Heart right ventricle (tissue), 16 donors: ENCODE results near the gene RSKR. TPM values are rescaled to one million over a fixed set of nuclear protein-coding genes. Genes with fewer than 3 reads are reported as not detected.

Experiments
- ATAC-seq, 8 donors: fragments of 200-7000 bp; cut with Tn5 transposase; one replicate each; pipeline ENCODE4 v1.9.1; 2020; ENCODE audit warnings: mild to moderate bottlenecking in 8 of 8, moderate library complexity in 8 of 8, moderate number of reproducible peaks in 1 of 8
- DNase-seq, 2 donors: peaks; one replicate each; pipeline ENCODE4 v3.0.0-alpha.2; 2020
- H3K27ac ChIP-seq, 10 donors: fragments of 200-600 bp; sonication (generic) in 2 of 10; one replicate each; pipeline versions ENCODE4 v1.5.0 to v1.8.0; 2020 to 2022; ENCODE audit warnings: mild to moderate bottlenecking in 3 of 10
- H3K27me3 ChIP-seq, 7 donors: fragments of 200-600 bp; one replicate each; pipeline ENCODE4 v1.8.0; 2021 to 2022; ENCODE audit warnings: mild to moderate bottlenecking in 2 of 7
- H3K36me3 ChIP-seq, 9 donors: fragments of 200-600 bp; sonication (generic) in 1 of 9; one replicate each; pipeline versions ENCODE4 v1.5.0 to v1.8.0; 2020 to 2022; ENCODE audit warnings: mild to moderate bottlenecking in 2 of 9
- H3K4me1 ChIP-seq, 9 donors: fragments of 200-600 bp; sonication (generic) in 1 of 9; one replicate each; pipeline versions ENCODE4 v1.5.0 to v1.8.0; 2020 to 2022; ENCODE audit warnings: mild to moderate bottlenecking in 4 of 9
- H3K4me3 ChIP-seq, 10 donors: fragments of 200-600 bp; sonication (generic) in 2 of 10; one replicate each; pipeline versions ENCODE4 v1.5.0 to v1.8.0; 2020 to 2022; ENCODE audit warnings: mild to moderate bottlenecking in 7 of 10, moderate library complexity in 2 of 10
- H3K9me3 ChIP-seq, 11 donors: fragments of 200-600 bp in 10 of 11; sonication (generic) in 2 of 11; one replicate each; pipeline versions ENCODE4 v1.5.0 to v1.8.0; 2013 to 2022; ENCODE audit warnings: mild to moderate bottlenecking in 2 of 11, control low read depth in 1 of 11, moderate library complexity in 1 of 11
- WGBS, 2 donors: extraction: QIAGEN DNeasy Blood & Tissue Kit; methylation state at CpG; one replicate each; pipeline ENCODE4 v1.1.7; 2013; ENCODE audit warnings: inconsistent platforms in 1 of 2; 5-methylcytosine and 5-hydroxymethylcytosine counted together
- intact Hi-C, 10 donors: fragments of 100-400 bp; cut with DNase I; formaldehyde crosslinking; loops; one replicate each; pipeline versions ENCODE4 v1.11.1 to v1.14.2; 2022
- polyA plus RNA-seq, 2 donors: library from polyadenylated mRNA; stranded (reverse); fragments of 200-250 nt; gene quantifications; one replicate each; pipeline ENCODE4 v1.2.3, GENCODE V29; 2013
- total RNA-seq, 10 donors: library from RNA; stranded (reverse); fragmentation: NEBNext Ultra II Directional in 3 of 10; extraction: Animal tissue kit (Norgen Biotek cat#: 25700) in 3 of 10; gene quantifications; one replicate each; pipeline versions ENCODE4 v1.2.1 to v1.2.4, GENCODE V29; 2021 to 2023
- TF ChIP-seq, protein P1 (sequence below), 9 donors: fragments of 200-600 bp; sonication (generic) in 2 of 9; IDR thresholded peaks; one replicate each; pipeline versions ENCODE4 v1.5.0 to v1.8.0; 2021 to 2022; ENCODE audit warnings: antibody characterized with exemption in 9 of 9, mild to moderate bottlenecking in 5 of 9, moderate library complexity in 1 of 9
- donor health status: Arrhythmogenic right ventricular cardiomyopathy.
- donor health status: ischemic (EF 13 %, LVEDD 7.1; RV severe dilation, severe dysfunction).
- donor health status: healthy with polysubstance abuse.
- donor health status: DM: no; HTN: yes; CAD: no.
- donor health status: DM: no; HTN: no; CAD: no.
- donor health status: ischemic (EF 25% LVEDD 6.9; RV normal size, moderate dysfunction).
- donor health status: ischemic (EF 25% LVEDD 5.7; RV mildly dilated, moderate dysfunction).
- donor health status: healthy.
- donor health status: DM: yes; HTN: yes; CAD: no.
- donor health status: Ischemic cardiomyopathy.
- donor health status: ischemic (EF 35%, LVEDD 5.7; RV mildly dilated, moderate dysfunction).
- donor health status: nonischemic (EF 11% LVEDD 7.7; RV severe dilation, severe dysfunction).
- donor health status: DM: yes; HTN: yes; CAD: no.
- donor health status: PGD.
- donor health status: ischemic (EF 29% LVEDD 5.4; RV normal size, mild dysfunction).
- donor health status: nonischemic (EF 23%, LVEDD 6.1; RV moderate dilation, normal function).

RSKR gene
- total and polyA plus RNA-seq, 12 donors = 2.1 to 8.7 (median 4.1) TPM

DNA sequence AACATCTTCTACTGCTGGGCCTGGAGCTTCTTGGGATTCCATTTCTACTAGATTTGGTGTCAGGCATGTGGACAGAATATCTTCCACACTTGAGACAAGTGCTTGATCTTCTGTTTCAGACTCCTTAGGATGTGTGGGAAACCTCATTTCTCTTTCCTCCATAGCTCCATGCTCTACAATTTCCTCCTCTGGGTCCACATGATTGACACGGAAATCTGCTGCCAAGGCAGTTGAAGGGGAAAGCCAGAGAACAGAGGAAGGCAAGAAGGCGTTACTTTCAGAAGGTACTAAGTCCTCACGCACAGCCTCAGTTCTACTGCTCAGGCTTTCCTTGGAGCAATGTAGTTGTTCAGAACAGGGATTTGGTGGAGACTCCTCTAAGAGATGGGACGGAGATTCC lies 21.7 kb downstream of the RSKR start:
- H3K36me3 ChIP-seq = peaks cover 0 to 60% (median 0%) of the 10 kb centered on the region in 9 donors
- no peak for ATAC-seq
- no peak for DNase-seq
- TF ChIP-seq, protein P1, sequence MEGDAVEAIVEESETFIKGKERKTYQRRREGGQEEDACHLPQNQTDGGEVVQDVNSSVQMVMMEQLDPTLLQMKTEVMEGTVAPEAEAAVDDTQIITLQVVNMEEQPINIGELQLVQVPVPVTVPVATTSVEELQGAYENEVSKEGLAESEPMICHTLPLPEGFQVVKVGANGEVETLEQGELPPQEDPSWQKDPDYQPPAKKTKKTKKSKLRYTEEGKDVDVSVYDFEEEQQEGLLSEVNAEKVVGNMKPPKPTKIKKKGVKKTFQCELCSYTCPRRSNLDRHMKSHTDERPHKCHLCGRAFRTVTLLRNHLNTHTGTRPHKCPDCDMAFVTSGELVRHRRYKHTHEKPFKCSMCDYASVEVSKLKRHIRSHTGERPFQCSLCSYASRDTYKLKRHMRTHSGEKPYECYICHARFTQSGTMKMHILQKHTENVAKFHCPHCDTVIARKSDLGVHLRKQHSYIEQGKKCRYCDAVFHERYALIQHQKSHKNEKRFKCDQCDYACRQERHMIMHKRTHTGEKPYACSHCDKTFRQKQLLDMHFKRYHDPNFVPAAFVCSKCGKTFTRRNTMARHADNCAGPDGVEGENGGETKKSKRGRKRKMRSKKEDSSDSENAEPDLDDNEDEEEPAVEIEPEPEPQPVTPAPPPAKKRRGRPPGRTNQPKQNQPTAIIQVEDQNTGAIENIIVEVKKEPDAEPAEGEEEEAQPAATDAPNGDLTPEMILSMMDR (IDR thresholded peaks at IDR 0.05) = no peak
- no peak overlapping the region for H3K27ac ChIP-seq
- no peaks in the 10 kb centered on the region for H3K4me1 ChIP-seq
- H3K9me3 ChIP-seq = no peaks in the 10 kb centered on the region
- no peaks in the 10 kb centered on the region for H3K27me3 ChIP-seq
- WGBS, 2 donors = 93 to 95% methylated on average over 4 of the region's 4 CpGs
- intact Hi-C loops = no loop called here
- H3K4me3 ChIP-seq = no peak overlapping the region

DNA sequence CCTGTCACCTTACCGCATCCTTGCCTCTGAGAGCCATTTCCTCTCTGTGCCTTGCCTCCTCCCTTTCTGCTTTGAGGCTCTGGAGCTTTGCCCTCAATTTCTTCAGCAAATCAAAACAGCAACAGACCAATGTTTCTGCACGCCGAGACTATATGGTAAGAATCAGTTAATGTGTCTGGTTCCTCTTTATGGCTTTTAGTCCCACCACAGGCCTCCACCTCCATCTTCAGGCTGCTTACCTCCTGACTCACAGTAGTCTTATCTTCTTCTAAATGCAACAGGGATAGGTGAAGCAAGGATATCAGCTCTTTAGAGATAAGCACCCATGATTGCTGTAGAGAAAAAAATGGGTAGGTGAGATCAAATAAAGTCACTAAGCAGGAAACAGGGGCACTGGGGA lies 28.1 kb downstream of the RSKR start:
- intact Hi-C loops = no loop called here
- H3K4me3 ChIP-seq = no peak overlapping the region
- TF ChIP-seq, protein P1 (IDR thresholded peaks at IDR 0.05) = no peak
- WGBS, 2 donors = 66 to 80% methylated on average over 3 of the region's 3 CpGs
- DNase-seq = no peak
- peaks cover 0 to 80% (median 0%) of the 10 kb centered on the region in 9 donors for H3K36me3 ChIP-seq
- no peaks in the 10 kb centered on the region for H3K9me3 ChIP-seq
- no peak for ATAC-seq
- H3K4me1 ChIP-seq = no peaks in the 10 kb centered on the region
- no peaks in the 10 kb centered on the region for H3K27me3 ChIP-seq
- H3K27ac ChIP-seq = no peak overlapping the region

DNA sequence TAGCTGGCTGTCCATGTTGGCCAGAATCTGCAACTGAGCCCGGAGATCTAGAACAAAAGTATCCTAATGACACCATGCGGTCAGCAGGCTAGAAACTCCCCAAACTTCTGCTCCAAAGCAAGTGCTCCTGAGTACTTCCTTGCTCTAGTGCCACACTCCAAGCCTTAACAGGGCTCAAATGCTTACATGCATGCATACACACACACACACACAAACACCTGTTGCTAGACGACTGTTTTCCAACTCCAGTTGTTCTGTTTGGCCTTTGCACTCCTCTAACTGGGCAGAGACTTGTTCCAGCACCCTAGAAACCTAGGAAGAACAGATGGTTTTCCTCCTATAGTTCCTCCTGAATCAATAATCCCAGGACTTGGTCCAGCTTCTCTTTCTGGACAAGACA lies 29.6 kb downstream of the RSKR start:
- Histone ChIP-seq H3K4me1 (no peaks in the 10 kb centered on the region), H3K4me3 (no peak overlapping the region), H3K9me3 (no peaks in the 10 kb centered on the region), H3K36me3 (peaks cover 0 to 81% (median 0%) of the 10 kb centered on the region in 9 donors), H3K27me3 (no peaks in the 10 kb centered on the region), H3K27ac (no peak overlapping the region)
- WGBS, 2 donors = 95% methylated on average over 3 of the region's 3 CpGs
- intact Hi-C loops = no loop called here
- no peak for ATAC-seq
- no peak for DNase-seq
- TF ChIP-seq, protein P1 (IDR thresholded peaks at IDR 0.05) = no peak

DNA sequence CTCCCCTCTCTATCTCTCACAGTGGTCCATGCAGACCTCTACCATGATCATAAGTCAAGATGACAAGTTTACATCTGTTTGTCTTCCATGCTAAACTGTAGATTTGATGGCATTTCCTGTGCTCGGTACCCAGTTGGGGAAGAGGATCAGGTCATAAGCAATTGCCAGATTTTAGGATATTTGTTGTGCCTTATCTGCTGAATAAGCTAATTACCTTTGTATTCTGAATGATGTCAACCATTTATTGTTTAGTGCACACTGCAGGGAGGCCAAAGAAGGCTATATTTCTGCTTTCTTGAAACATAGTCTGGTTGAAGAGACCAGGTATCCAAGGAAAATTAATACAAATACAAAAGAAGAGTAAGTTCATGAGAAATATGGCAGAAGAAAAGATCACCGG lies 31.5 kb downstream of the RSKR start:
- Histone ChIP-seq H3K27ac (no peak overlapping the region), H3K4me3 (no peak overlapping the region), H3K27me3 (no peaks in the 10 kb centered on the region), H3K4me1 (no peaks in the 10 kb centered on the region), H3K36me3 (peaks cover 0 to 82% (median 0%) of the 10 kb centered on the region in 9 donors), H3K9me3 (no peaks in the 10 kb centered on the region)
- intact Hi-C loops = no loop called here
- TF ChIP-seq, protein P1 (IDR thresholded peaks at IDR 0.05) = no peak
- ATAC-seq = no peak
- WGBS, 2 donors = 95 to 98% methylated on average over 2 of the region's 2 CpGs
- no peak for DNase-seq
